AG04449 (cell line): Measurements from ENCODE around the gene SLC7A9.
A peak's percentile ranks its signal among the peaks of the same experiment; 100 is the strongest.

Experiments
- CTCF ChIA-PET: fragments of 350-600 bp; formaldehyde crosslinking; extraction: SDS; loops from one replicate; lab custom pipeline; 2021; ENCODE audit warnings: antibody characterized with exemption; lab: Yijun Ruan, JAX
- POLR2A ChIA-PET: fragments of 400-600, 350-600 bp; formaldehyde crosslinking; extraction: SDS; loops from one replicate; lab custom pipeline; 2020; ENCODE audit warnings: antibody characterized with exemption, inconsistent platforms; lab: Yijun Ruan, JAX
- DNase-seq: peaks from one replicate; pipeline ENCODE4 v3.0.0-alpha.2; 2010; ENCODE audit warnings: low read depth, low spot score
- H3K4me3 ChIP-seq: 2 replicates; pipeline ENCODE4 v1.5.1; 2011; ENCODE audit warnings: low read depth, mild to moderate bottlenecking, control low read depth, low read length
- CTCF ChIP-seq: IDR thresholded peaks from one replicate; pipeline ENCODE4 v1.5.1; 2011; ENCODE audit warnings: mild to moderate bottlenecking, moderate library complexity, low read length, control low read depth, inconsistent platforms; ENCODE audit not compliant: insufficient read depth; ENCODE audit errors: missing control alignments

Gene SLC7A9

GRCh38 chr19:32896516-32897214 lies 27.1 kb upstream of the SLC7A9 start:
- DNase-seq, result peak; percentile 1
- TF ChIP-seq CTCF, result no peak
- POLR2A ChIA-PET, result no interaction called here
- no peak overlapping the region for H3K4me3 ChIP-seq
- CTCF ChIA-PET, result no interaction called here

GRCh38 chr19:32895384-32895783 lies 25.8 kb upstream of the SLC7A9 start:
- no peak for DNase-seq
- TF ChIP-seq CTCF, result no peak
- no peak overlapping the region for H3K4me3 ChIP-seq
- ChIA-PET POLR2A (no interaction called here), CTCF (interaction anchor here (0.7 kb wide), 1 partner anchor 58 kb away, joined by 3 read pairs; no protein-coding TSS in a partner anchor)

- ChIA-PET POLR2A (no interaction called here), CTCF (no interaction called here)
- DNase-seq, result no peak
- TF ChIP-seq CTCF, result no peak
- H3K4me3 ChIP-seq, result no peak overlapping the region
Observed at GRCh38 chr19:32891609-32892008, 22.0 kb upstream of the SLC7A9 start.

GRCh38 chr19:32890841-32891240 lies 21.3 kb upstream of the SLC7A9 start:
- ChIA-PET POLR2A (no interaction called here), CTCF (no interaction called here)
- TF ChIP-seq CTCF, result no peak
- no peak for DNase-seq
- no peak overlapping the region for H3K4me3 ChIP-seq

DNA sequence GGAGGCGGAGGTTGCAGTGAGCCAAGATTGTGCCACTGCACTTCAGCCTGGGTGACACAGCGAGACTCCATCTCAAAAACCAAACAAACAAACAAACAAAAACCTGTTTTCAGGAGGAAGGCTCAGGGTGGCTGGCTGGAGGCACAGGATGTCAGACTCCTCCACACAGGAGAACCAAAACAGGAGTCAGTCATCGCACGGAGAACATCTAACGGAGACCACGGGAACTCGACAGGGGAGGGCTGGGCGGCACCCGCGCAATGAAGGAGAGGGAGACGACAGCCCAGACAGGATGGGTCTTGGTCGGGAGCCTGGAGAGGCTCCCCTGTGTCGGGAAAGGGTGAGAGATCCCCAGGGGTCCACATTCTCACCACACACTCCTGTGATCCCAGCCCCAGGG lies 20.8 kb upstream of the SLC7A9 start:
- ChIA-PET CTCF (no interaction called here), POLR2A (no interaction called here)
- no peak for TF ChIP-seq CTCF
- H3K4me3 ChIP-seq, result no peak overlapping the region
- no peak for DNase-seq

DNA sequence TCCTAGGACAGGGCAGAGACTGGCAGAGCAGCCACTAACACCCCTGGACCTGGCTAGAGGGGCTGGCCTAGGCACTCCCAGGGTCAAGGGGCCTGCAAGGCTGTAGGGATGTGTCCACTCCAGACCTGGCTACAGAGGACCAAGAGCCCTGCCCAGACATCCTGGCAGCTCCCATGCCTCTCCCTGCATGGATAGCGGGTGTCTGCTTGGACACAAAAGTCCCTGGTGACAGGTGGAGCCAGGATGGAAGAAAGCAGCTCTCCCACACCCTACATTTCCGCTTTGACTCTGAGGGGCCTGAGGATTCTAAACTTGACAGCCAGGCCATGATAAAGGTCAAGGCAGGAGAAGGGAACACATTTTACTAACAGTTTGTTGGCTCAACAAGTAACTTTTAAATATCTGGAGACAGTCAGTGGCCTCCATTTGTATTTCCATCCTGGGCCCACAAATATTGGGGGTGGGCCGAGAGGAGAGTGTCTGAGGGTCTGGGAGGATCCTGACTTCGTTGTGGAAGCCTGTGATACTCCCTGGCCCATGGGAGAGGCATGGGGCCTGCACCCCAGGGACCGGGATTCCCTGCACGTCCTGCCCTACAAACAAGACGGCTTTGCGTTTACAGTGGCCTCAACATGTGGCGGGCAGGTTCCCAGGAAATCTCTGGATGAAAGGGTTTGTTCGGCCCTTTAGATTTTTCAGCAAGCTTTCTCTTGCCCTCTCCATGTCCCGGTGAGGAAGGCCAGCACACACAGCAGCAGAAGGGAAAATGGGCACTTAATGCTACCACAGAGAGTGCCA lies 19.8 kb upstream of the SLC7A9 start:
- POLR2A ChIA-PET, result no interaction called here
- no peak for TF ChIP-seq CTCF
- DNase-seq, result no peak
- CTCF ChIA-PET, result no interaction called here
- no peak overlapping the region for H3K4me3 ChIP-seq
